ENCODE data around the gene CARD9.

CARD9 gene

DNA sequence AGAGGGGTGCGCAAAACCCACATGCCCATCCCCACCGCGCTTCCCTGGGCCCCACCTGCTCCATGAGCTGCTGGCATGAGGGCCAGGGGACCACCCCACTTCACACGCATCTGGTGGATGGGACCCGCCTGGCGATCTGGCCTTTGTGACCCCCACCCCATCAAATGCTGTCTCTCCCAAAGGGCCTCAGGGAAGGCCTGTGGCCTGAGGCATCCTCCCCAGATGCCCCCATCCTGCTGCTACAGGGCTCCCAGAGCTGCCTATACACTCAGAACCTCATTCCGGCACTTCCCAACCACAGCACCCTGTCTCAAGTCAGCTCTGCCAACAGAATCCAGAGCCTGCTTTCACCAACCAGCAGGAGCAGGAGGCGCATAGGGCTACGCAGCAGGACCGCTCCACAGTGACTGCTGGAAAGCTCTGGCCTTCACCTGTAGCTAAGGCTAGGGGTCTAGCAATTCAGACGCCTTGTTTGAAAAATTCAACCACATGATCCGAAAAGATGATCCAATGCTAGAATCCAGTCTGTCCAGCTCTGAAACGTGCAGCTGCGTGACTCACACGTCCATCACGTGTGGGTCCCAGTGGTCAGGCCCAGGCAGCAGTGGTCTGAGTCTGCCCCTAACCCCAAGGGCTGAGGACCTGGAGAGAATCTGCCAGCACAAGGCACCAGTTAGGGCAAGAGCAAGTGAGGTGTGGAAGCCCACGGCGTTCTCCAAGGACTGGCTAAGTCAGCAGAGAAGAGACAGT is 27.9 kb upstream of the CARD9 start:
- DNase-seq (ENCODE audit: low read depth, low spot score) = no peak

GRCh38 chr9:136400038-136400834 is 26.8 kb upstream of the CARD9 start, which contains the start of gene SNAPC4:
Gene SNAPC4, minus strand, starts transcription at chr9:136400170. Its CDS starts 1,742 bp downstream, at chr9:136398428.
- peak; percentile 47 for DNase-seq (ENCODE audit: low read depth, low spot score)

GRCh38 chr9:136399176-136400037 is 25.9 kb upstream of the CARD9 start:
- DNase-seq (ENCODE audit: low read depth, low spot score) = no peak

DNA sequence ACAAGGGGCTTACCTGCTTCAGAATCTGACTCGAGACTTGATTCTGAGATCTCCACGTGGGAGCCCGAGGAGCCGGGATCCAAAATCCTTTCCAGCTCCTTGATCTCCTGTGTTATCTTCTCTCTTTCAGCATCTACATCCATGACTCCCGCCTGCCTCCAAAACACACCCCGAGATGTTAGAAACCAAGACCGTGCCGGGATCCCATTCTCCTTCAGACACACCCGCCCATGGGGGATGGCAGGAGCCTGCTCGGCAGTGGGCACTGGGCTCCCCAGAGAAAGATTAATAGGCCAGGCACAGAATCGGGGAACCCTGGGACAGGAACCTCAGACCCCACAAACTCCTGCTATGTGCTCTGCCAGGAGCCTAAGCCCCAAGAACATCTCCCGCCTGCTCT is 24.8 kb upstream of the CARD9 start:
- no peak for DNase-seq (ENCODE audit: low read depth, low spot score)

GRCh38 chr9:136397643-136398042 is 24.2 kb upstream of the CARD9 start:
- no peak for DNase-seq (ENCODE audit: low read depth, low spot score)

- DNase-seq (ENCODE audit: low read depth, low spot score) = no peak
These were observed 22.7 kb upstream of the CARD9 start for GRCh38 chr9:136396219-136396515.

GRCh38 chr9:136395345-136396218 is 22.1 kb upstream of the CARD9 start:
- DNase-seq (ENCODE audit: low read depth, low spot score) = no peak

GRCh38 chr9:136395020-136395340 is 21.5 kb upstream of the CARD9 start:
- DNase-seq (ENCODE audit: low read depth, low spot score) = no peak

DNA sequence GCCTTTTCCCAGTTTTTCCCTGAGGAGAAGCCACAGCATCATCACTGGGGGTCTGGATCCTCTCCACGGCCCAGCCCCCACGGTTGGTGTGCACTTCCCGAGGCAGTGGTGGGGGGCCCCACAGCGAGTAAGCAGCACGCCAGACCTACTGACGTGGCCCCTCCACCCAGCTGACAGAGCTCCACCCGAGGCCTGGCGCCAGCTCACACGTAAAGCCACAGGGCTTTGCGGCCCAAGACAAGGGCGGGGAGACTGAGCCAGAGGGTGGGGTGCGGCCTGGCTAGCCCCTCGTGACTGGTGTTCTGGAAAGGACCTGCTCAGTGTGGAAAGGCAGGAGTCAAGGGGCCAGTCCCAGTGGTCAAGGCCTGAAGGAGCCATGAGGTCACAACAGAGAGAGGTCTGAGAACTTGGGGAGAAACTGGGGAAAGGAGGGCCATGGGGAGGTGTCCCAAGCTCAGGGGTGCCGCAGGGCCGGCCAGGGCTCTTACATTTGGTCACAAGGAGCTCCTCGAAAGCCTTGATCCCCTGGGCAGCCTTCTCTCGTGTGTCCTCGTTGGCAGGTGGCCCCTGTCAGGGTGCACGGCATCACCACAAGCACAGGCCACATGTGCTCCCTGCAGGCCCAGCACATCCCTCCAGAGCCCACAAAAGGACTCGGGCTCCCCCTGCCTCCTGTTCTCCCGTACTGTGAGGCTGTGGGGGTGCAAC is 21.0 kb upstream of the CARD9 start:
- no peak for DNase-seq (ENCODE audit: low read depth, low spot score)

DNA sequence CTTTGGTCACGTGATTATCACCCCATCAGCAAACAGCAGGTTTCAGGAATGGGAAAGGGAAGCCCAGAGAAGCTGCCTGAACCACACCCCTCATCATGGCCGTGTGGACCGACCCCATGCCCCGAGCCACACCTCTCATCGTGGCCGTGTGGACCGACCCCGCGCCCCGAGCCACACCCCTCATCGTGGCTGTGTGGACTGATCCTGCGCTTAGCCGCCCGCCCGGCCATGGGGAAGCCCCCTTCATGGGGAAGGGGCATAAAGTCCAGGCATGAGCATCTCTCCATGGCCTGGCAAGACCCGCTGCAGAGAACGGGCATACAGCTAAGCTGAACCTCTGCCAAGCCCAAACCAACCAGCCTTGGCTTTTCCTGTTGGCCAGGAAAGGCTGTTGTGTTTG is 20.1 kb upstream of the CARD9 start:
- DNase-seq (ENCODE audit: low read depth, low spot score) = no peak

- no peak for DNase-seq (ENCODE audit: low read depth, low spot score)
These were observed 19.3 kb upstream of the CARD9 start for GRCh38 chr9:136392538-136393449.

GRCh38 chr9:136391737-136392537 is 18.5 kb upstream of the CARD9 start:
- no peak for DNase-seq (ENCODE audit: low read depth, low spot score)

DNA sequence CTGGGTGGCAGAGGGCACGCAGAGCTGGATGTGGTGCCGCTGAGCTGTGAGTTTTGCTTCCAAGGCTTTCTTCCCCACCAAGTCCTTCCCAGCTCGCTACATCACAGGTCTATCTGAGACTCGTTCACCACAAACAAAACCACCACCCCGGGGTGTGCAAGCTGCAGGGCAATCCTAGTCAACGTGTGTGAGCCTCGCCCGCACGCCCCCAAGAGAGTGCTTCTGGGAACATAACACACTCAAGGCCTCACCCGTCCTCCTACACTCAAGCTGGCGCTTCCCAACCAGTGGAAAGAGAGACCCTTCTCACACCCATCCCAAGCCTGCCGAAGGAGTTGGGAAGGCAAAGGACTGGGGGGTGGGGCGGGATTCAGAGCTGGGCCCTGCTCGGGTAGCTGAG is 15.9 kb upstream of the CARD9 start:
- no peak for DNase-seq (ENCODE audit: low read depth, low spot score)

DNA sequence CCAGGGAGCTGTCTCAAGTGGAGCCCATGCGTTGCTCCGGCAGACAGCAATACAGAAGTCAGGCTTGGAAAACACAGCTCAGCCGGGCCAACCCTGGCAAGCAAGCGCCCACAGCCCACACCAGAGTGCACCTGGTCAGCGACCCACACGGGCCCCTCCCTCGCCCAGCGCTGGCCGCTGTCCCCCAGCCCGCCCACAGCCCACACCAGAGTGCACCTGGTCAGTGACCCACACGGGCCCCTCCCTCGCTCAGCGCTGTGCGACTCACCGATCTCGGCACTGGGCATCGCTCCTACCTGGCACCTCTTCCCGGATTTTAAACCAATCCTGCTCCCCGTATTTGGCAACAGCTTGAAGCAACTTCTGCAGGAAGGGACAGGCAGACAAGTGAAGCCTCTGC is 13.7 kb upstream of the CARD9 start:
- DNase-seq (ENCODE audit: low read depth, low spot score) = no peak

DNA sequence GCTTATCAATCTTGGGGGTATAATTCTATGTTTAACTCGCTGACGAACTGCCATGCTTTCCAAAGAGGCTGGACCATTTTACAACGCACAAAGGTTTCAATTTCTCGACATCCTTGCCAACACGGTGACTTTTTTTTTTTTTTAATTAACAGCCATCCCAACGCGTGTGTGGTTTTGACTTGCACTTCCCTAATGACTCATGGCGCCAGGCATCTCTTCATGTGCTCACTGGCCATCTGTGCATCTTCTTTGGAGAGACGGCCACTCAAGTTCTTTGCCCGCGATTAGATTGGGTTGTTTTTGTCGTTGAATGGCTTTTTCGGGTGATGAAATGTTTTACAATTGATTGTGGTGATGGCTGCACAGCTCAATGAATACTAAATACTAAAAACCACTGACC is 12.5 kb upstream of the CARD9 start:
- DNase-seq (ENCODE audit: low read depth, low spot score) = no peak

DNA sequence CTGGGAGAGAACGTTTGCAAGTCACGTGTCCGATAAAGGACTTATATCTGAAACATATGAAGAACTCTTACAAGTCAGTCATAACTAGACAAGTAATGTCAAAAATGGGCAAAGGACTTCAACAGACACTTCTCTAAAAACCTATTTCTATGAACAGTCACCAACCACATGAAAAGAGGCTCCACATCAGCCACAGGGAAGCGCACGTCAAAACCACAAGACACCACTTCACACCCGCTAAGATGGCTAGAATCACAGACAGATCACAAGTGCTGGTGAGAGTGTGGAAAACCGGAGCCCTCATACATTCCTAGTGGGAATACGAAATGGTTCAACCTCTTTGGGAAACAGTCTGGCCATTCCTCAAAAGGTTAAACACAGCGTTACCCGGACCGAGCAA is 11.5 kb upstream of the CARD9 start:
- DNase-seq (ENCODE audit: low read depth, low spot score) = no peak

DNA sequence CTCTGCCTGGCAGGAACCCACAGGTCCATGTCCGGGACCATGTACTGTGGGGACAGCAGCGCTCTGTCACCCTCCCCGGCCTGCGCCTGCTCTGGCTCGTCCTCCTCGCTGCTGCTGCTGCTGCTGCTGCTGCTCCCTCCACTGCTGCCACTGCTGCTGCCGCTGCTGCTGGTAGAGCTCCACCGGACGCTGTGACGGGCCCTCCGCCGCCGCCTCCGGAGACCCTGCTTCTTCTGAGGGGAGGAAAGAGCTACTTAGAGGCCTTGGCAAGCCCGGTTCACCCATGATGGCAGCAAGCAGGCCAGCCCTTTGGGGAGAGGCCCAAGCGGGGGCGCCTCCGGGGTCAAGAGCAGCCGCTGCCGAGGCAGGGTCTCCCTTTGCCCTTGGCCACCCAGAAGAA is 10.0 kb upstream of the CARD9 start:
- DNase-seq (ENCODE audit: low read depth, low spot score) = no peak

GRCh38 chr9:136381966-136382513 is 8.6 kb upstream of the CARD9 start:
- no peak for DNase-seq (ENCODE audit: low read depth, low spot score)

DNA sequence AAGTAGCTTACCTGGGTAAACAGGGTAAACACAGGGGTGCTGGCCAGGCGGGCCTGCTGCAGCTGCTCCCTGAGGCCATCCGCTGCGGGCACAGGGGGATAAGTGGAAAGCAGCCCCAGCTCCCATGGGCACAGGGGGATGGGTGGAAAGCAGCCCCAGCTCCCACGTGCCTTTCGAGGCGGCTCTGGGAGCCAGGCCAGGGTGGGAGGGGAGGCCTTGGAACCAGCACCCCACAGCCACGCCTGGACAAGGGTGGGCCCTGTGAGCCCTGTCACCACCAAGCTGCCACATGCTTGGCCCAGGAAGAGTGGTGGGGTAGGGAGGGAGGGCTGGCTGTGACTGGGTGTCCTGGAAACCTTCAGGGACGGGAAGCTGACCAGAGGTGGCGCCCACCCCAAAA is 7.8 kb upstream of the CARD9 start:
- DNase-seq (ENCODE audit: low read depth, low spot score) = no peak
